GM12878 (cell line): ENCODE data around the gene GALNT18. TPM values are rescaled to one million over a fixed set of nuclear protein-coding genes. Genes with fewer than 3 reads are reported as not detected.

ENCODE experiments used
- ATAC-seq: fragments of 200-7000 bp; cut with Tn5 transposase; 3 replicates; pipeline ENCODE4 v1.9.1; 2020; ENCODE audit warnings: mild to moderate bottlenecking, moderate library complexity
- BruUV-seq: library from RNA; stranded (reverse); fragments of 400-500 nt; replicated peaks from 2 replicates; lab custom pipeline; 2021; lab: Mats Ljungman, UMichigan
- CTCF ChIA-PET: fragments of 300-600 bp; sonication (Branson Sonifier 250); formaldehyde crosslinking; extraction: SDS; loops from one replicate; lab custom pipeline; 2021; ENCODE audit warnings: inconsistent platforms; lab: Yijun Ruan, JAX
- POLR2A ChIA-PET: fragments of 350-600 bp; formaldehyde crosslinking; extraction: SDS; loops from one replicate; lab custom pipeline; 2021; ENCODE audit warnings: inconsistent platforms; lab: Charles Lee
- RAD21 ChIA-PET: fragments of 300-600 bp; sonication (Branson Sonifier 250); formaldehyde crosslinking; loops from one replicate; lab custom pipeline; 2023; ENCODE audit warnings: antibody characterized with exemption; ENCODE audit not compliant: unreplicated experiment; lab: Charles Lee
- SMC1A ChIA-PET: fragments of 300-600 bp; sonication (Branson Sonifier 250); formaldehyde crosslinking; loops from one replicate; lab custom pipeline; 2023; ENCODE audit not compliant: unreplicated experiment, uncharacterized antibody; lab: Charles Lee
- DNase-seq: peaks from one replicate; pipeline ENCODE4 v3.0.0-alpha.2; 2011; ENCODE audit warnings: low read depth, low spot score
- FAIRE-seq: peaks from 3 replicates; lab custom pipeline; 2011; peaks lifted over from hg19 to GRCh38; lab: Jason Lieb, UNC
- H2AFZ ChIP-seq: 2 replicates; pipeline ENCODE4 v1.6.0; 2011; ENCODE audit warnings: low read depth, low read length, control low read depth; ENCODE audit not compliant: control insufficient read depth
- H3K27ac ChIP-seq: 2 replicates; pipeline ENCODE4 v1.5.1; 2011; ENCODE audit warnings: control low read depth; ENCODE audit not compliant: control insufficient read depth, insufficient read depth
- H3K27me3 ChIP-seq, 2 experiments: replicated peaks in 1 of 2; 2 replicates each; pipeline versions ENCODE4 v1.6.0 to v1.6.1; 2011; ENCODE audit warnings: low read length in 1 of 2; ENCODE audit not compliant: control insufficient read depth in 2 of 2, insufficient read depth in 2 of 2
- H3K36me3 ChIP-seq, 2 experiments: 2 replicates each; pipeline ENCODE4 v1.5.1; 2011; ENCODE audit warnings: low read length in 1 of 2; ENCODE audit not compliant: control insufficient read depth in 2 of 2, insufficient read depth in 2 of 2
- H3K4me1 ChIP-seq: 2 replicates; pipeline ENCODE4 v1.6.1; 2011; ENCODE audit warnings: mild to moderate bottlenecking, low read length, moderate library complexity, mixed read lengths; ENCODE audit not compliant: control insufficient read depth, insufficient read depth
- H3K4me2 ChIP-seq: 2 replicates; pipeline ENCODE4 v1.6.0; 2011; ENCODE audit warnings: control low read depth; ENCODE audit not compliant: control insufficient read depth, insufficient read depth
- H3K4me3 ChIP-seq: fragments of 200-600 bp; sonication (generic); 2 replicates; pipeline ENCODE4 v1.5.1; 2016
- H3K79me2 ChIP-seq: 2 replicates; pipeline ENCODE4 v1.6.0; 2011; ENCODE audit warnings: low read length; ENCODE audit not compliant: control insufficient read depth, insufficient read depth
- H3K9ac ChIP-seq: 2 replicates; pipeline ENCODE4 v1.8.0; 2011; ENCODE audit warnings: low read length, control low read depth, mixed read lengths; ENCODE audit not compliant: control insufficient read depth, insufficient read depth
- H3K9me3 ChIP-seq: replicated peaks from 3 replicates; pipeline ENCODE4 v1.5.1; 2011; ENCODE audit warnings: mild to moderate bottlenecking, low read length; ENCODE audit not compliant: control insufficient read depth, insufficient read depth
- H4K20me1 ChIP-seq: 2 replicates; pipeline ENCODE4 v1.6.0; 2011; ENCODE audit not compliant: control insufficient read depth, insufficient read depth
- CBX5 ChIP-seq: sonication (generic); IDR thresholded peaks from 2 replicates; pipeline ENCODE4 v1.6.1; 2016; ENCODE audit warnings: low read depth, moderate library complexity, mild to moderate bottlenecking, inconsistent platforms
- CHD2 ChIP-seq: IDR thresholded peaks from 2 replicates; pipeline ENCODE4 v1.6.1; 2011; ENCODE audit warnings: low read depth, low read length, improper control_type of control experiment, borderline replicate concordance
- EED ChIP-seq: sonication (generic); IDR thresholded peaks from 2 replicates; pipeline ENCODE4 v1.6.1; 2016; ENCODE audit warnings: antibody characterized with exemption, low read depth
- HDAC2 ChIP-seq: fragments of 200-600 bp; sonication (generic); IDR thresholded peaks from 2 replicates; pipeline ENCODE4 v1.6.1; 2017
- MEF2B ChIP-seq: fragments of 450-650 bp; IDR thresholded peaks from 2 replicates; pipeline ENCODE4 v1.6.1; 2018; ENCODE audit warnings: mild to moderate bottlenecking, moderate library complexity; ENCODE audit not compliant: partially characterized antibody, poor library complexity, severe bottlenecking
- NR2C1 ChIP-seq: fragments of 450-650 bp; IDR thresholded peaks from 2 replicates; pipeline ENCODE4 v1.6.1; 2017; ENCODE audit warnings: antibody characterized with exemption, mild to moderate bottlenecking, moderate library complexity
- NR2F1 ChIP-seq: fragments of 450-650 bp; conservative IDR thresholded peaks from 2 replicates; pipeline ENCODE4 v1.6.1; 2017; ENCODE audit warnings: mild to moderate bottlenecking
- PAX8 ChIP-seq: fragments of 450-650 bp; IDR thresholded peaks from 2 replicates; pipeline ENCODE4 v1.6.1; 2017; ENCODE audit warnings: mild to moderate bottlenecking, moderate library complexity
- TCF12 ChIP-seq: IDR thresholded peaks from 2 replicates; pipeline ENCODE4 v1.6.1; 2011; ENCODE audit warnings: low read depth, mild to moderate bottlenecking, low read length
- WRNIP1 ChIP-seq: IDR thresholded peaks from 2 replicates; pipeline ENCODE4 v1.6.1; 2011; ENCODE audit warnings: low read depth, low read length, improper control_type of control experiment, borderline replicate concordance
- ZBED1 ChIP-seq: IDR thresholded peaks from 2 replicates; pipeline ENCODE4 v1.6.1; 2016; ENCODE audit warnings: borderline replicate concordance
- ZNF24 ChIP-seq: fragments of 450-650 bp; IDR thresholded peaks from 2 replicates; pipeline ENCODE4 v1.6.1; 2017; ENCODE audit warnings: antibody characterized with exemption, mild to moderate bottlenecking
- ZSCAN29 ChIP-seq: fragments of 450-650 bp; IDR thresholded peaks from 2 replicates; pipeline ENCODE4 v1.6.1; 2017; ENCODE audit warnings: mild to moderate bottlenecking, moderate library complexity
- WGBS: methylation state at CpG from one replicate; pipeline ENCODE4 v1.1.6; 2016; ENCODE audit warnings: low lambda C conversion rate; ENCODE audit not compliant: insufficient replicate concordance, insufficient coverage; ENCODE audit errors: missing lambda C conversion rate; 5-methylcytosine and 5-hydroxymethylcytosine counted together
- in situ Hi-C: fragments of 300-500 bp; cut with MboI; formaldehyde crosslinking; loops from 9 replicates; pipeline ENCODE4 v1.14.3; 2018; ENCODE audit warnings: mixed read lengths
- intact Hi-C: fragments of 100-400 bp; cut with micrococcal nuclease; formaldehyde crosslinking; loops from one replicate; pipeline ENCODE4 v1.14.2; 2022; ENCODE audit not compliant: unreplicated experiment
- polyA plus RNA-seq, 11 experiments: library from polyadenylated mRNA; depleted of rRNA in 4 of 11; unstranded in 6 of 11; stranded (reverse) in 5 of 11; fragments of >200 nt; fragmentation: Nextera tagmentation in 4 of 11; fragmentation: Illumina TruSeq in 1 of 11; extraction: Ambion mirVana in 4 of 11; extraction: Trizol in 1 of 11; gene quantifications; 1 replicate in 1 of 11; 2 replicates in 10 of 11; pipeline versions ENCODE4 v1.2.1 to v1.2.3, GENCODE V29; 2011 to 2016; ENCODE audit warnings: inconsistent platforms in 2 of 11, missing spikeins in 2 of 11, low read depth in 1 of 11
- total RNA-seq, 4 experiments: library from RNA; depleted of rRNA in 3 of 4; stranded (reverse); fragments of >200 nt in 3 of 4; fragmentation: Illumina TruSeq in 1 of 4; extraction: Trizol in 1 of 4; gene quantifications; 2 replicates each; pipeline versions ENCODE4 v1.2.1 to v1.2.3, GENCODE V29; 2013 to 2021
- TF ChIP-seq, protein P1 (sequence below): fragments of 450-650 bp; IDR thresholded peaks from 2 replicates; pipeline ENCODE4 v1.6.1; 2016; ENCODE audit warnings: mild to moderate bottlenecking
- TF ChIP-seq, protein P2 (sequence below): fragments of 450-650 bp; IDR thresholded peaks from 2 replicates; pipeline ENCODE4 v1.6.1; 2016; ENCODE audit warnings: mild to moderate bottlenecking
- TF ChIP-seq, protein P3 (sequence below): IDR thresholded peaks from 2 replicates; pipeline ENCODE4 v1.6.1; 2012; ENCODE audit warnings: low read depth, low read length, improper control_type of control experiment

Gene GALNT18
- total and polyA plus RNA-seq, 10 of the 15 experiments (the other 5 are each of a cell fraction or from before 2014, with no cell fraction given), result 1.2 to 14.2 (median 6.3) TPM

DNA sequence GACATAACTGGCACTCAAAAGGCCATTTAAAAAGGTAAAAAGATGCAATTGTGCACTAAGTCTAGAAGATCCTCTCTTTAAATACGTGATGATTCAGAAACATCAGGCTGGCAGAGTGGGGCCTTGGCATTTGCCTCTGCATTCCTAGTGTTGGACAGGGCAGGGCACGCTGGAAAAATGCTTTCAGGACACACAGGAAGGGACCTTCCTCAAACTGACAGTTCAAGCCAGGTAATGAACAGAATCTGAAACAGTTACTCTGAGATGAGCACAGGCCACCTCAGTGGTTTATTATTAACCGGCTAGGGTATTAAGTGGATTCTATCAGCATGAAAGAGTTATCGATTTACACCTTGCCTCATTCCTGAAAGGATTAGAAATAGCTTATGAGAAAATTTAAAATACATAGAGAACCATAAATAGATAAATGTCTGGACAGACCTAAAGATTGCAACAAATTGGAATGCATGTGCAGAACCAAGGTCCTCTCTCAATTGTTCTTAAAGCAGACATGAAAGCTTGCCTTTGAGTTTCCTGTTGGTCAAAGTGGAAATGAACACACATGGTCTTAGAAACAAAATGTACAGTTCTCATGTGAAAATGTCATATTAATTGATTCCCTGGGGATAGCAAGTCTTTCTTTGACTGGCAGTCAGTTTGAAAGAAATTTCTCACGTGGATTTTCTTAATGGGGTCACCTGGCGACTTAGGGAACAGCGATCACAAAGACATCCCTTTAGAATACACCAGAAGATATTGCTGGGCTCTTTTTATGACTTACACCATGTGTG, 247.3 kb downstream of the GALNT18 start:
- DNase-seq, result peak; percentile 11
- 53% methylated on average over 7 of the region's 7 CpGs for WGBS
- CTCF ChIA-PET, result interaction anchor here (0.6 kb wide), 1 partner anchor 342 kb away, joined by 3 read pairs; no protein-coding TSS in a partner anchor
- H3K9me3 ChIP-seq, result no peaks in the 10 kb centered on the region; the same call in 2 of the 3 replicates
- H2AFZ ChIP-seq, result no peak overlapping the region
- no peak overlapping the region for H3K4me2 ChIP-seq
- no peaks in the 10 kb centered on the region for H3K27me3 ChIP-seq
- no peak for FAIRE-seq
- no peaks in the 10 kb centered on the region for H4K20me1 ChIP-seq
- no peaks in the 10 kb centered on the region for H3K79me2 ChIP-seq
- no peak overlapping the region for H3K4me3 ChIP-seq
- RAD21 ChIA-PET, result no interaction called here
- POLR2A ChIA-PET, result no interaction called here
- BruUV-seq, result no TSS peak
- H3K27ac ChIP-seq, result no peak overlapping the region
- no peaks in the 10 kb centered on the region for H3K4me1 ChIP-seq
- SMC1A ChIA-PET, result interaction anchor here (1.0 to 1.1 kb wide), 2 partner anchors 17 to 214 kb away, joined by 3 to 4 read pairs; no protein-coding TSS in a partner anchor
- intact Hi-C loops (no loop called here), in situ Hi-C loops (no loop called here)
- ATAC-seq, result peak; percentile 56; the same call in 2 of the 3 replicates
- TF ChIP-seq MEF2B (peak; percentile 59), ZNF24 (no peak)
- TF ChIP-seq, protein P1, sequence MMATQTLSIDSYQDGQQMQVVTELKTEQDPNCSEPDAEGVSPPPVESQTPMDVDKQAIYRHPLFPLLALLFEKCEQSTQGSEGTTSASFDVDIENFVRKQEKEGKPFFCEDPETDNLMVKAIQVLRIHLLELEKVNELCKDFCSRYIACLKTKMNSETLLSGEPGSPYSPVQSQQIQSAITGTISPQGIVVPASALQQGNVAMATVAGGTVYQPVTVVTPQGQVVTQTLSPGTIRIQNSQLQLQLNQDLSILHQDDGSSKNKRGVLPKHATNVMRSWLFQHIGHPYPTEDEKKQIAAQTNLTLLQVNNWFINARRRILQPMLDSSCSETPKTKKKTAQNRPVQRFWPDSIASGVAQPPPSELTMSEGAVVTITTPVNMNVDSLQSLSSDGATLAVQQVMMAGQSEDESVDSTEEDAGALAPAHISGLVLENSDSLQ, result peak; percentile 51; the same call in 1 of the 2 replicates
- H3K36me3 ChIP-seq, result peaks cover 3 to 5% of the 10 kb centered on the region in 2 experiments; a peak in 3 of 4 replicates
- no peak overlapping the region for H3K9ac ChIP-seq

DNA sequence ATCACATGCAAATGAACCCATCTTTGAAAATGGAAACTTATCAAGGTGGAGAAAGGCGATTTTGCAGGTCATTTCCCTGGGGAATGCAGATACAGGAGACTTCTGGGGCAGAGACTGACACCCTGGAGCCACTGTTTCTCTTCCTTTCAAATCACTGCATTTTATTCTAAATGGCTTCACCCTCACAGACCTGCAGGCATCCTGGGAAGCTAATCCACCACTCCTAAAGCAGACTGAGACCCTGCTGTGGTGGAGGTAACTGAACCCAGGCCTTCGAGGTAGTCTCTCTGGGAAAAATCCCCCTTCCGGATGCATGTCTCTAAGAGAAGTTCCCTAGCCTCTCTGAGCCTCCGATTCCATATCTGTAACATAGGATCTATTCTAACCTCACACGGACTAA, 247.9 kb downstream of the GALNT18 start:
- H3K9ac ChIP-seq, result no peak overlapping the region
- no TSS peak for BruUV-seq
- SMC1A ChIA-PET, result no interaction called here
- POLR2A ChIA-PET, result no interaction called here
- WGBS, result 39% methylated on average over 5 of the region's 5 CpGs
- RAD21 ChIA-PET, result no interaction called here
- H3K4me2 ChIP-seq, result no peak overlapping the region
- peaks cover 5 to 6% of the 10 kb centered on the region in 2 experiments; a peak in 3 of 4 replicates for H3K36me3 ChIP-seq
- CTCF ChIA-PET, result no interaction called here
- no peak for DNase-seq
- intact Hi-C loops, result no loop called here
- no peak overlapping the region for H3K27ac ChIP-seq
- H2AFZ ChIP-seq, result no peak overlapping the region
- H3K9me3 ChIP-seq, result no peaks in the 10 kb centered on the region; the same call in 1 of the 3 replicates
- no peaks in the 10 kb centered on the region for H3K27me3 ChIP-seq
- no peaks in the 10 kb centered on the region for H3K79me2 ChIP-seq
- no peaks in the 10 kb centered on the region for H3K4me1 ChIP-seq
- no peaks in the 10 kb centered on the region for H4K20me1 ChIP-seq
- no peak for ATAC-seq
- in situ Hi-C loops, result no loop called here
- H3K4me3 ChIP-seq, result no peak overlapping the region
- FAIRE-seq, result no peak
- no peak for TF ChIP-seq TCF12
- no peak for TF ChIP-seq ZSCAN29
- TF ChIP-seq WRNIP1, result no peak
- TF ChIP-seq NR2F1, result no peak
- no peak for TF ChIP-seq PAX8
- no peak for TF ChIP-seq NR2C1
- no peak for TF ChIP-seq ZBED1
- no peak for TF ChIP-seq EED
- TF ChIP-seq CHD2, result no peak
- TF ChIP-seq, protein P2, sequence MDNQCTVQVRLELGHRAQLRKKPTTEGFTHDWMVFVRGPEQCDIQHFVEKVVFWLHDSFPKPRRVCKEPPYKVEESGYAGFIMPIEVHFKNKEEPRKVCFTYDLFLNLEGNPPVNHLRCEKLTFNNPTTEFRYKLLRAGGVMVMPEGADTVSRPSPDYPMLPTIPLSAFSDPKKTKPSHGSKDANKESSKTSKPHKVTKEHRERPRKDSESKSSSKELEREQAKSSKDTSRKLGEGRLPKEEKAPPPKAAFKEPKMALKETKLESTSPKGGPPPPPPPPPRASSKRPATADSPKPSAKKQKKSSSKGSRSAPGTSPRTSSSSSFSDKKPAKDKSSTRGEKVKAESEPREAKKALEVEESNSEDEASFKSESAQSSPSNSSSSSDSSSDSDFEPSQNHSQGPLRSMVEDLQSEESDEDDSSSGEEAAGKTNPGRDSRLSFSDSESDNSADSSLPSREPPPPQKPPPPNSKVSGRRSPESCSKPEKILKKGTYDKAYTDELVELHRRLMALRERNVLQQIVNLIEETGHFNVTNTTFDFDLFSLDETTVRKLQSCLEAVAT, result no peak
- TF ChIP-seq HDAC2, result no peak
- TF ChIP-seq, protein P3, sequence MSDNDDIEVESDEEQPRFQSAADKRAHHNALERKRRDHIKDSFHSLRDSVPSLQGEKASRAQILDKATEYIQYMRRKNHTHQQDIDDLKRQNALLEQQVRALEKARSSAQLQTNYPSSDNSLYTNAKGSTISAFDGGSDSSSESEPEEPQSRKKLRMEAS, result no peak
- TF ChIP-seq CBX5, result no peak
